Tibial nerve (tissue), 4 donors: ENCODE data around the gene PGBD1.

ENCODE experiments used
- CTCF ChIP-seq, 5 experiments: fragments of 200-600 bp in 3 of 5; fragments of 450-650 bp in 2 of 5; sonication (generic) in 3 of 5; IDR thresholded peaks; one replicate each; pipeline ENCODE4 v1.5.1; 2016 to 2019; ENCODE audit warnings: antibody characterized with exemption in 5 of 5, mild to moderate bottlenecking in 3 of 5, moderate library complexity in 2 of 5
- EP300 ChIP-seq, 2 donors: sonication (generic); formaldehyde crosslinking; IDR thresholded peaks; one replicate each; pipeline ENCODE4 v1.6.1; 2017; ENCODE audit warnings: antibody characterized with exemption in 2 of 2, mild to moderate bottlenecking in 1 of 2
- POLR2A ChIP-seq, 2 donors: fragments of 450-650 bp; IDR thresholded peaks; one replicate each; pipeline ENCODE4 v1.6.1; 2017; ENCODE audit warnings: antibody characterized with exemption in 2 of 2, mild to moderate bottlenecking in 2 of 2, moderate library complexity in 2 of 2

DNA sequence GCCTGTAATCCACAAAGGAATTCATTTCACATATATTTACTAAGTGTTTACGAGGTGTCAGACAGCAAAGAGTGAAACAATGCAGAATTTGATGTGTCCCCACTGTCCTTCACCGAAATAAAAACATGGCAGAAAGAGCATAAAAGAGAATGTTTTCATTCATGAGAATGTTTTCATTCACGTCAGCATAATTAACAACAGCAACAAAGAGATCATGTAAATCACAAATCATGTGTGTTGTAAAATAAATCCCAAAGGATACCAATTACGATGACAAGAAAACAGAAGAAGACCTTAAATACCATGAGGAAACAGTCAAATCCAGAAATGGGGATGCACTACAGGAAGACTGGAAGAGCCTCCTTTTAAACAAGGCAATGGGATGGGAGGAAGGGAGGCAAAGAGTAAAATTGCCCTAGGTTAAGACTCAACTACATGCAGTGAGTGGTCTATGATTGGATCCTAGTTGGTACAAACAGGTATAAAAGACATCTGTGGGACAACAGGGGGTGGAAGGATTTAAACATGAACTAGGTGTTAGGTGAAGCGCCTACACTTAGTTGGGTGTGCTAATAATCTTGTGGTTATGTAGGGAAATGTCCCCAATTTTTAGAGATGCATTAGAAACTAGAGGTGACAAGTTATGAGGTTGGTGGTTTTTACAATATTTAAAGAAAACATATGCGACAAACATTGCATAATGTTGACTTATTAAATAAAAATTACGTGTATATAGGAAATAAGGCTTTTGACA is 53.1 kb downstream of the PGBD1 start:
- TF ChIP-seq CTCF (IDR thresholded peaks at IDR 0.05) (no peak), EP300 (IDR thresholded peaks at IDR 0.05) (no peak), POLR2A (IDR thresholded peaks at IDR 0.05) (no peak)
